Middle frontal gyrus (tissue), 1 donor: ENCODE data around the gene JAK1.

ENCODE experiments used
- DNase-seq: peaks from one replicate; pipeline ENCODE4 v3.0.0-alpha.2; 2015; ENCODE audit warnings: low spot score; ENCODE audit errors: extremely low spot score

Gene JAK1

DNA sequence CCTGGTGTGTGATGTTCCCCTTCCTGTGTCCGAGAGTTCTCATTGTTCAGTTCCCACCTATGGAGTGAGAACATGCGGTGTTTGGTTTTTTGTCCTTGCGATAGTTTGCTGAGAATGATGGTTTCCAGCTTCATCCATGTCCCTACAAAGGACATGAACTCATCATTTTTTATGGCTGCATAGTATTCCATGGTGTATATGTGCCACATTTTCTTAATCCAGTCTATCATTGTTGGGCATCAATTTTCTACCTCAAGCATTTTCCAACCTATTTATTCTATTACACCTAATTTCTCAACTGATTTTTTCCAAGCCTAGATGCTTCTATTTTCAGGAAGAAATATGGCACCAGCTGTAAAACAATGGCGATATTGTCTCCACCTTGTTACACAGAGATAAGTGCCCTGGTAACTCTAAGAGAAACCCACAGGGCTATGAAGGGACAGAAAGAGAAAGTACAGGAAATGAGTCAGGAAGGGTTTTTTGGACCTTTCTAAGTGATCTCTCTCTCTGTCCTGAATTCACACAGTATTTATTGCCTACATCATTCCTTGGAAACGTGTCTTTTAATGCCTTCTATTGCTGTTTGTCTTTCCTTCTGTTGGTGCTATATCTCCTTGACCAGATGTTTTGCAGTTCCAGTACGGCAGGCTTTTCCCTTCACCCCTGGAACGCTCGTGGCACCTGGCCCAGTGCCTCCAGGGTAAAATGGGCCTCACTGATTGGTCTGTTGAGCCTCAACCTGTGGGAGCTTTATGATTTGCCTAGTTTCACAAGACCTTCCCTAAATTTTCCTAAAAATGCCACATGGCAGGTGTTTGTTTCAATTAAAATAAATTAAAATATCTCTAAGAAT lies 14.6 kb upstream of the JAK1 start:
- no peak for DNase-seq

DNA sequence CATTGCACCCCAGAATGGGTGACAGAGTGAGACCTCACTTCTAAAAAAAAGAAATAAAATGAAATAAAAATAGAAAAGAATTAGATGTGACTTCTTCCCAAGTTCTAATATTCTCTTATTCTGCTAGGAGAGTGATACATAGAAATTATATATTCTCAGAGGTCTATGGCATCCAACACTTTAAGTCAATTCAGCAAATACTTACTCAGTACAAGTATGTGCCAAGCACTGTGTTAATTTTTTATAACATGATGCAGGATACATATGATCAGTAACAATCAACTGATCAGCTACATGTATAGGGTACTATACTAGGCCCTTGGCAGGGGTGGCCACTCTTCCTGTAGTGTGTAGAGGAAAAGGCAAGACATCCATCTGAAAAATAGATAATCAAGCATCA lies 13.0 kb upstream of the JAK1 start:
- DNase-seq = no peak

DNA sequence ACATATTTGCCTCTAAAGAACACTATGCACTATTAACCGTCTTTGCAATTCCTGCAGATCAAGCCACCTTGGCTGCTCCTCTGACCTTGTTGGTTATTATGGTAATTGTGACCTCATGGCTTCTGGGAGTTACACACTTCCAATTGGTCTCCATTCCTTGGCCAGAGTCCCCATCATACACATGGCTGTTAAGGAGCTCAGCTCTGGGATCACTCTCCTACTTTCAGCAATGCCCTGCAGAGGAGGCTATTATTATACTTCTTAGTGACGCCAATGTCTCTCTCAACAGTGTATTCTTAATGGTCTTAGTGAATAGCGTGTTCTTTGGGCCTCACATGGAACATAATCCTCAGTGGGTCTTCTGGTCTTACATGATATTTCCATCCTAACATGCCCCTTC lies 10.0 kb upstream of the JAK1 start:
- no peak for DNase-seq

DNA sequence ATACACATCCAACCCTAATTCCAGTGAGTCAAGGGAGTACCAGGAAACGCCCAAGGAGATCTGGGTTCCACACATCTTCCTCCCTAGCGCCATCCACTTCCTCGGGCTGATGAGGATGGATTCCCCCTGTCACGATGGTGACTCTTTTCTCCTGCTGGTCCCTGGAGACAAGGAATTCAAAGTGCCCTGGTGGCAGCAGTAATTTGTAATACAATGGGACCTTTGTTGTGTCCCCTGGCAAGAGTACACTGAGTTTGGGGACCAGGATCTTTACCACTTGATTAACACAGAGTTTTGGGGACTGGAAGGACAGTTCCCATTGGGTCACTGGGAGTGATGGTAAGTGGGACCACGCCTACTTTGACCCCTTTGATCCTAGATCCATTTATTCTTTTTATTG lies 9.4 kb upstream of the JAK1 start:
- no peak for DNase-seq

DNA sequence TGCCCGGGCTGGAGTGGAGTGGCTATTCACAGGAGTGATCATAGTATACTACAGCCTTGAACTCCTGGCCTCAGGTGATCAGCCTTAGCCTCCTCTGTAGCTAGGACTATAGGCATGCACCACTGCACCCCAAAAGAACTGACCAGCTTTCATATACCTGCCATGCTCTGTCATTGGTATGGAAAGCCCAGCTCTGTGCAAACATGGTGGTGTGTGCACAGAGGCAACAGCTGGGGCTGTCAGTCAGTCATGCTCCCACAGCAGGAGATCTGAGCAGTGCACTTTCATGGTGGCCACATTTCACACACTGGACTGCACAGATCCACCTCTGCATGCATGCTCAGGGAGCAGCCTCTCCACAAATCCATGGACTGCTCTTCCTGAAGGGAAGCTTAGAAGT lies 8.8 kb upstream of the JAK1 start:
- DNase-seq = no peak

DNA sequence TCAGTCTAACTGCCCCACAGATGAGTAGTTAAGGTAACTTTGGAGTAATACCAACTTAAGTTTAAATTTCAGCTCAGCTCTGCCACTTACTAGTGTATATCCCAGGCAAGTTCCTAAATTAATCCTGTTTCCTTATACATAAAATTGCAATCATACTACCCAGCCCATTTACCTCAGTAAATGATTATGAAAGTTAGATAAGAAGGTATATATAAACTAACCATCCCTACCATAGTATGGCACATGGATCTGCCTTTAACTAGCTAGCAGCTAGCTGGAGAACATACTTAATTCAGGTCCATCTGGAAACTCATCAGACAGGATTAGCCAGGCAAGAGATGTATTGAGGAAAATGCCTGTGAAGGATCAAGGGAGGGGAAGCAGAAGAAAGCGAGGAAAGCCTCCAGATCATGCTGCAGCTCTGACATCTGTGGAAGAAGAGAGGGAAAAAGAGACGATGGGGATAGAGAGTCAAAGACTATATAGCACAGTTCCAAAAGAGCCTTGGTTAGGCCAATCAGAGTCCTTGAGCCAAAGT lies 8.0 kb upstream of the JAK1 start:
- no peak for DNase-seq

DNA sequence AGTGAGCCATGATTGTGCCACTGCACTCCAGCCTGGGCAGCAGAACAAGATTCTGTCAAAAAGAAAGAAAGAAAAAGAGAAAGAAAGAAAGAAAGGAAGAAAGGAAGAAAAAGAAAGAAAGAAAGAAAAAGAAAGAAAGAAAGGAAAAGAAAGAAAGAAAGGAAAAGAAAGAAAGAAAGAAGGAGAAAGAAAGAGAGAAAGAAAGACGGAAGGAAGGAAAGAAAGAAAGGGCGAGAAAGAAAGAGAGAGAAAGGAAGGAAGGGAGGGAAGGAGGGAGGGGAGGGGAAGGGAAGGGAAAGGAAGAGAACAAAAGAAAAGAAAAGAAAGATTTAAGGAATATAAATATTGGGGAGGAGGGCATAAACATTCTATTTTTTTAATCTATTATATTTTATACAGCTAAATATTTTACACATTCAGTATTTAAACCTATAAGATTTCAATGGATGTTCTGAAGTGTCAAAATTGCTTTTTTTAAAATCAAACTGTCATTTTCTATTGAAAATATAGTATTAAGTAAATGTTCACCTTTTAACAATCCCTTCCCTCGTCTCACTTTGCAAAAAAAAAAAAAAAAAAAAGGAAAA lies 6.8 kb upstream of the JAK1 start:
- DNase-seq = no peak

DNA sequence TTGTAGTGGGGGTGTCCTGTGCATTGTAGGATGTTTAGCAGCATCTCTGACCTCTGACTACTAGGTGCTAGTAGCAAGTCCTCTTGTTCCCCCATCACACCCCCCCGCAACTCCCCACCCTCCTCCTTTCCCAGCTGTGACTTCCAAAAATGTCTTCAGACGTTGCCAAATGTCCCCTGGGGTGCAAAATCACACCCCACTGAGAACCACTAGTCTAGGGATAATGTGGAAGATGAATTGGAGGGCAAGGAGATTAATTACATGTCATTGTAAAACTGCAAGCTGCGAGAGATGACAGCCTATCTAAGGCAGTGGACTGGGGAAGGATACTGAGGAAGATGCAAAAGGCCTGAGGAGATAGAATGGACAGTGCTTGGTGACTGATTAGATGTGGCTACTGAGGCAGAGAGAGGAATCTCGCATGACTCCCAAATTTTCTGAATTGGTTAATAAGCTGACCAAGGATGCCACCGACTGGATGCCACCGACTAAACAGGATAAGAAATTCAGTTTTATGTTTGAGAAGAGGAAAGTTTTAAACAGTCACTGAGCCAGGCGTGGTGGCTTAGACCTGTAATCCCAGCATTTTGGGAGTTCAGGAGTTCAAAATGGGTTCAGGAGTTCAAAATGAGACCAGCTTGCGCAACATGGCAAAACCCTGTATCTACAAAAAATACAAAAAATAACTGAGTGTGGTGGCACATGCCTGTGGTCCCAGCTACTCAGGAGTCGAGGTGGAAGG lies 3.1 kb upstream of the JAK1 start:
- DNase-seq = no peak

DNA sequence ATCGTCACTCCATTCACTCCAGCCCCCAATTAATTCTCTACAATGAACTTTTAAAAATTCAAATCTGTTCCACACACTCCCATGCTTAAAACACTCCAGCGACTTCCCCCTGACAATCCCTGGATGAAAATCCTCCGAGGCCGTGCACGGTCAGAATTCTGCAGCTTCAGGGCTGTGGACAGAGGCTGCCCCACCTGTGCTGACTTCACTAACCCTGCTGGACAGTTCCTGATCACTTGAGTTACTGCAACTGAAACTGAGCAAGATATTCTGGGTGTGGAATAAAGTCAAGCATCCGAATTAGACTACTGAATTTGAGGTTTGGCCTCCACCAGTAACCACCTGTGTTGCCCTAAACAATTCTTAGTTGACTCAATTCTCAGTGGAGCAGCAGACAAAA lies 1.0 kb upstream of the JAK1 start:
- DNase-seq = no peak

DNA sequence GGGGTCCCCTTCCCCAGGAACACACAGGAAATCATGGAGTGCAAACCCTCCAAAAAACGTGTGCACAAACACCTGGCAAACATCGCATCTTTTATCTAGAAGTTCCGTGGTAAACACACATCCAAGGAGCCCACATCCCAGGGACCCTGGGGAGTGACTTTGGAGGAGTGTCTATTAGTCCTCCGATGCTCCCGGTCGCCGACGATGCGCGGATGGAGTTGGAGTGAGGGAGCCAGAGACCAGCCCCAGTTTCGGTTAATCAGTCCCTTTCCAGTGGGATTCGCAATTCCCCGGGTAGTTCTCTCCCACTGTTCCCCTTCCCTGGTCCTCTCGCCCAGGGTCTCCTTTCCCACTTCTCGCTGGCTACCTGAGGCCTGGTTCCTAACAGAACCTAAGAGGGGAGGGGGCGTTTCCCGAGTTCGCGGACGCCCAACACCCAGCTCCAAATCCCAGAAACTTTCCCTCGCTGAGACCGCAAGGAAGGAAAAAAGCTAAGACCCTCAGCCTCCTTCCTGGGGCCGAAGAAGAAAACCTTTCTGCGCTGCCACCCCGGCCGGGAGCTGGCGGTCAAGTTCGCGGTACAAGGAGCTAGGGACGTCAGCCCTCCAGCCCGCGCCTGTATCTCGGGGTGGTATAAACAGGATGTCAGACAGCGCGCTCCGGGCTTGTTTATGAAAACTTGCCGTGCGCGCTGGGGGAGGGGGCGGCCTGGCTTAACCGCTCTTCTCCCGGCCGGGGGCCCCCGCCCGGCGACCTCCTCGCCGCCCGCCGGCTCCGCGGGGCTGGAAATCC lies 787 bp downstream of the JAK1 start:
- no peak for DNase-seq

DNA sequence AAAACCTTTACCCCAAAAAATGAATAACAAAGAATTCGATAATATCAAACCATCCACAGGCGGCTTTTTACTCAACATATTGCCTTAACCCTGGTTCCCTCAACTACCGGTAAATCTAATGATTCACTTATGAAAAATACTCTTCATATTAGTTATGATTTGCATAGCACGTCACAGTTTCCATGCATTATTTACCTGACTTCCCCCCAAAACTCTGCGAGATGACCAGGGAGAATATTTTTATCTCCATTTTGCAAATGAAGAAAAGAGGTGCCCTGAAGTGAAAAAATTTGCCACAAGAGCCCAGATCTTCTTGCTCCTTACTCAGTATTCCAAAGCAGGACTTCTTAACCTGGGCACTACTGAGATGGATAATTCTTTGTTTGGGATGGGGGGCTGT lies 2.9 kb downstream of the JAK1 start:
- DNase-seq = no peak

DNA sequence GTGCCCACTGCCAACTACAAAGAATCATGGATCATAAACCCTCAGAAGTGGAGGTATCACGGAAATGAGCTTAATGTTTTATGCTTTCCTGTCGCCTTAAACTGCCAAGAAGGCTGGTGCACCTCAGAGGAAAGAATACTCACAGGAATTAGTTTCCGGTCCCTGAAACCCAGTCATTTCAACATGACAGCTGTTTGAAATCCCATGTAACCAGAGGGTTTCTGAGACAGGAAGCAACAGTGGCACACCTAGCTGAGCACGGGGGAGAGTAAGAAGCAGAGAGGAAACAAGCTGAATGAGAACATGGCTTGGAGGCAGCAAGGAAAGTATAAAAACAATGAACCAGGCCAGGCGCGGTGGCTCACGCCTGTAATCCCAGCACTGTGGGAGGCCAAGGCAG lies 3.9 kb downstream of the JAK1 start:
- DNase-seq = no peak

DNA sequence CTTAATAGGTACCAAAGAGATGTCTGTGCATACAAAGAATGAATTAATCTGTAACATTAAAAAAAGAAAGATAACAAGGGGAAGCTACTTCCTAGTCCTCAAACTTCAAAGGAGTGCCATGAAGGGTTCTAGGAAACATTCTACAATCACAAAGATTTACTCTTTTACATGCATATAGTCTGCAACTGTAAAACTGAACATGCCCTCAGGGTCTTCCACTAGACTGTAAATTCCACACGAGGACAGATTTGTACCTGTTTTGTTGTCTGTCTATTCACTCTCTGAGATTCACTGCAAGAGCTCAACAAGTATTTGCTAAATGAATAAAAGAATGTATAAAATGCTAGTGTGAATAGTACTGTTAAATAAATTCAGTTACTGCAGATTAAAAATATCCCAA lies 4.4 kb downstream of the JAK1 start:
- no peak for DNase-seq

DNA sequence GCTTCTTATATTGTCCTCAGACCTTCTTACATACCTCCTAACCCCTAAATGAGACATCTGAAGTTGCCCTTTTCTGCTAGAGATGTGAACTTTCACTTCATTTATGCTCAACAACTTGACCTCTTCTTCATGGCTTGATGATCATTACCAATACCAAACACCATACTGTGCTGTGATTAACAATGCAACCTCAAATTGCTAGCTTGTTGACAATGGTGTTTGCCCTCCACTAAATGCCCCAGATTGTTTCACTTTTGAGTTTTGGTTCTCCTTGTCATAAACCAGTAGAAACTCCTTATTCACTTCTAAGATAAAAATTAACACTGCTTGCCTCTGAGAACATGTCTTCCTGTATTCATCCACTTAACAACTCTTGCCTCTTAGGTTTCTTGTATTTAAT lies 5.6 kb downstream of the JAK1 start:
- no peak for DNase-seq

DNA sequence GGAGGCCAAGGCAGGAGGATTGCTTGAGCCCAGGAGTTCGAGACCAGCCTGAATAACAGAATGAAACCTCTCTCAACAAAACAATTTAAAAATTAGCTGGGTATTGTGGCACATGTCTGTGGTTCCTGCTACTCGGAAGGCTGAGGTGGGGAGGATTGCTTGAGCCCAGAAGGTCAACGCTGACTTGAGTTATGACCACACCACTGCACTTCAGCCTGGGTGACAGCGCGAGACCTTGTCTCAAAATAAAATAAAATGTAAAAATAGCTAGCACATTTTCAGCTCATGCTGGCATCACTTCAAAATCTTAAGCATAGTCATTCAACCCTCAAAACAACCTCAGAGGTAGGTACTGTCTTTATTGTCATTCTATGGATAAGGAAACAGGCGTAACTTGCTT lies 6.4 kb downstream of the JAK1 start:
- no peak for DNase-seq

DNA sequence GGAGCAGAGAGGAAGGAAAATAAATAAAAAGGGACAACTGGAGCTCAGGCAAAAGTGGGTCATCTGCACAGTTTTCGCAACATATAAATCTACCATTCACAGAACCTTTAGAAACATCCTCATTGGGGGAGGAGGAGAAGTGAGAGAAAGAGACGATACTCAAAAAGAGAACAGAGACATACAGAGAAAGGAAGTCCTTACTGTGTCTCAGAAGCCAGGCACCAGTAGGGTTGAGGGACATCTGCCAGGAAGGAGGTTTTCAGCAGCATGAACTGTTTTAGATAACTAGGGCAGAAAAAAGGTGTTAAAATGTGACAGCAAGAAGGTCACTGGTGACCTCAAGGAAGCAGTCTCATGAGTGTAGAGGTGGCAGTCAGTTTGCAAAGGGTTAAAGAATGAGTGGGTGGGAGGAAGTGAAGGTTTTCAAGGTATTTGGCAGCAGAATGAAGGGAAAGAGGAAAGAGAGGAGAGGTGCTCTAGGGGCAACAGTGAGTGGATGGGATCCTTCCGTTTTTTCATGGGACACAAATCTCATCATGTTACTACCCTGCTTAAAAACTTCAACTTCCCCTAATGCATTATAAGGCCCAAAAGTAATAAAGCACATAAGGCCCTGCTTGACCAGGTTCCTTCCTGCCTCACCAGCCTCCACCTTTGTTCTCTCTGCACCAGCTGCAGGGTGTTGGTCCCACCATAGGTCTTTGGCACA lies 9.5 kb downstream of the JAK1 start:
- DNase-seq = no peak

DNA sequence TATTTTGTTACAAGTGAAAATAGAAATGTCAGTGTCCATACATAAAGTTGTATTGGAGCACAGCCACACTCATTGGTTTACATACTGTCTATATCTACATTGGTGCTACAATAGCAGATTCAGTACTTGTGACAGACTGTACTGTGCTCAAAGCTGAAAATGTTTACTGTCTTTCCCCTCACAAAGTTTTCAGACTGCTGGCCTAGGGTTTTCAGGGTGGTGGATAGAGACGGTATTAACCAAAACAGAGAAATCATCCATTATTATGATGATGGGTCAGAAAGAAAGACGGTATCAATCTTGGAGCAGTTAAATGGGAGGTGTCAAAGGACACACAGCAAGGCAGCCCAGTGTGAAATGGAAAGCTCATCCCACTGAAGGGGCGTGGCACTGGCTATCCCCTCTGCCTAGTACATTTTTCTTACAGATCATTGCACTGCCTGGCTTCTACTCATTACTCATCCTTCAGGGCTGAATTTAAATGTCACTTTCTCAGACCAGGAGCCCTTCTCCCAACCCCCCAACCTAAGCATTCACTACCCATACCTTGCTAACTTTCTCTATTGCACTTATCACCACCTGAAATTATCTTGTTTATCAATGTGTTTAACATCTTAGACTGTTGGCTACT lies 10.2 kb downstream of the JAK1 start:
- no peak for DNase-seq

DNA sequence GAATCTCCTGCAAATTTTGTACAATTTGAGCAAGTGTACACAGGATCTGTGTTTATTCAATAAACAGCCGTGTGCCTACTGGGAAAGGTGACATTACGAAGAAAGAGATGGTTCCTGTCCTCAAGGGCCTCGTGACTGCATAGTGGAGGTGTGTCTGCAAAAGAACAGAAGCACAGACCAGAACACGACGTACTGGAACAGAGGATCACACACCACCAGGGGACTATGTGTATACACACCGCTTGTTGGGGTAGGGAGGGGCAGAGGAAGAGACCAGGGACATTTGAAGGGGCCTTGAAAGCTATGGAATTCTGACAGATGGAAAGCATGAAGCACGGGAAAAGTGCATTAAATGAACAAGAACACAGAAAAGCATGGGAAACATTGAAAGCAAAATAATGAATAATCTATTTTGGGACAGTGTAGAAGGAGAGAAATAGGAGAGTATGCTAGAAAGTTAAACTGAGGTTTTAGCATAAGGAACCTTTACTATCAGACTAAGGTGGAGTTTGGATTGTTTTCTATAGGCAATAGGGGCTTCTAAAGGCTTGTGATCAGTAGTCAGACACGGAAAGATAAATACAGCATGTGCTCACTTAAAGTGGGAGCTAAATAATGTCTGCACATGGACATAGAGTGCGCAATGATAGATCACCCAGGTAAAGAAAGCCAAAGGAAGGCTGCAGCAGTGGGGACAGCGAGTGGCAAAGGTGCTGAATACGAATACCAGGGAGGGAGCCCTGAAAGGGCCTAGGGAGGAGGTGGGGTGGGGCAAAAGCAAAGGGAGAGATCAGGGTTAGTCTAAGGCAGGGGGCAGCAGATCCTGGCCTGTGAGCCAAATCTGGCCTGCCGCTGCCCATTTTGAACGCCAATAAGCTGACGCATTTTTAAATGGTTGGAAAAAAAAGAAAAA lies 11.0 kb downstream of the JAK1 start:
- no peak for DNase-seq

DNA sequence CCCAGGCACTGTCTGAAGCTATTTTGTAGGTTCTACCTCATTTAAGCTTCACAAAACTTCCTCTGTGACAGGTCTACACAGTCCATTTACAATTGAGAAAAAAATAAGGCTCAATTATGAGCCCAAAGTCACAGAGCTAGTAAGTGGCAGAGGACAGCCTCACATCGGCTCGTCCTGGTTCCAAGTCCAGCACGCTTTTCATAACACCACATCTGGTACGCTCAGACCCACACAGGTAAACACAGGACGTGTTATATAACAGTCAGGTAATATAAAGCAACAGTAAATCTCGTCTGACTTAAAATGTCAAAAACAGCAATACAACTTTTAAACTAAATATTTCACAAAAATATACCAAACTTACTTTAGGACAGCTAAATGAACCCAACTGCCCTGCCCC lies 13.1 kb downstream of the JAK1 start:
- no peak for DNase-seq
